Stimulated activated CD8-positive, alpha-beta memory T cell treated with anti-CD3 and anti-CD28 coated beads, Interleukin-12 subunit alpha, Interleukin-12 subunit beta, amount 100 ng/mL, for 24 hours (primary cell): Measurements from ENCODE around the gene OAS3.
"Not testable (repeated sequence)": the region's sequence is repeated elsewhere in the genome, so short reads cannot be mapped to it uniquely, and the experiment has no call there.

ENCODE experiments used
- DNase-seq: peaks from one replicate; pipeline ENCODE4 v3.0.0-alpha.2; 2020; ENCODE audit errors: extremely low read depth

The OAS3 gene

GRCh38 chr12:112950701-112951100 lies 12.4 kb downstream of the OAS3 start:
- no peak for DNase-seq

- DNase-seq = not testable (repeated sequence)
These were observed 18.9 kb downstream of the OAS3 start for GRCh38 chr12:112957125-112957524.

- no peak for DNase-seq
These were observed 22.8 kb downstream of the OAS3 start for GRCh38 chr12:112961074-112961473.

- DNase-seq = no peak
These were observed 23.3 kb downstream of the OAS3 start for GRCh38 chr12:112961536-112961935.

- no peak for DNase-seq
These were observed 24.3 kb downstream of the OAS3 start for GRCh38 chr12:112962561-112962960.

- DNase-seq = no peak
These were observed 25.1 kb downstream of the OAS3 start for GRCh38 chr12:112963227-112963861.

GRCh38 chr12:112964067-112964670 lies 25.9 kb downstream of the OAS3 start:
- DNase-seq = no peak

GRCh38 chr12:112964915-112965314 lies 26.6 kb downstream of the OAS3 start:
- no peak for DNase-seq

- no peak for DNase-seq
These were observed 27.4 kb downstream of the OAS3 start for GRCh38 chr12:112965643-112966042.

GRCh38 chr12:112967306-112967705 lies 29.0 kb downstream of the OAS3 start:
- no peak for DNase-seq

- DNase-seq = no peak
These were observed 29.6 kb downstream of the OAS3 start for GRCh38 chr12:112967858-112968257.

- no peak for DNase-seq
These were observed 31.5 kb downstream of the OAS3 start for GRCh38 chr12:112969547-112970306.

- no peak for DNase-seq
These were observed 32.1 kb downstream of the OAS3 start for GRCh38 chr12:112970391-112970790.

- no peak for DNase-seq
These were observed 33.0 kb downstream of the OAS3 start for GRCh38 chr12:112971248-112971647.

- no peak for DNase-seq
These were observed 34.9 kb downstream of the OAS3 start for GRCh38 chr12:112973011-112973735.

- no peak for DNase-seq
These were observed 35.6 kb downstream of the OAS3 start for GRCh38 chr12:112973818-112974231.

- DNase-seq = no peak
These were observed 36.6 kb downstream of the OAS3 start for GRCh38 chr12:112974904-112975303.

- no peak for DNase-seq
These were observed 38.9 kb downstream of the OAS3 start for GRCh38 chr12:112977139-112977538.

GRCh38 chr12:112977641-112978040 lies 39.4 kb downstream of the OAS3 start:
- DNase-seq = no peak

- peak; percentile 45 for DNase-seq
These were observed 40.1 kb downstream of the OAS3 start, which contains the start of gene OAS2 for GRCh38 chr12:112978163-112979040. Gene OAS2, plus strand, starts transcription at chr12:112978519. Its CDS starts 90 bp downstream, at chr12:112978609.

- DNase-seq = no peak
These were observed 40.9 kb downstream of the OAS3 start for GRCh38 chr12:112979041-112979680.
